ENCODE results near the gene ATOX1. TPM values are rescaled to one million over a fixed set of nuclear protein-coding genes. Genes with fewer than 3 reads are reported as not detected.

ATOX1 gene
- total and polyA plus RNA-seq, 10 of the 15 experiments (the other 5 are each of a cell fraction or from before 2014, with no cell fraction given): 130 to 642 (median 245) TPM

- ChIA-PET SMC1A (ENCODE audit: uncharacterized antibody, unreplicated experiment) (interaction anchor here (1.0 to 6.4 kb wide), 3 partner anchors 12 to 49 kb away, joined by 3 to 103 read pairs (median 7); no protein-coding TSS in a partner anchor), POLR2A (no interaction called here), CTCF (interaction anchor here (0.6 to 9.0 kb wide), 6 partner anchors 8 to 49 kb away, joined by 3 to 88 read pairs (median 4); no protein-coding TSS in a partner anchor), RAD21 (ENCODE audit: unreplicated experiment) (interaction anchor here (1.1 kb wide), 2 partner anchors 14 to 33 kb away, joined by 5 to 7 read pairs; no protein-coding TSS in a partner anchor)
- 98% methylated on average over 2 of the region's 2 CpGs for WGBS (ENCODE audit: insufficient coverage, insufficient replicate concordance, low lambda C conversion rate, missing lambda C conversion rate)
- H3K4me1 ChIP-seq (ENCODE audit: control insufficient read depth, insufficient read depth, low read length): peaks cover 21% of the 10 kb centered on the region
- no peaks in the 10 kb centered on the region for H3K79me2 ChIP-seq (ENCODE audit: control insufficient read depth, insufficient read depth, low read length)
- H3K36me3 ChIP-seq (ENCODE audit: control insufficient read depth in 2 of 2, insufficient read depth in 2 of 2, low read length in 1 of 2): no peaks in the 10 kb centered on the region
- DNase-seq (ENCODE audit: low read depth, low spot score) (no peak), ATAC-seq (no peak), FAIRE-seq (no peak)
- H3K9ac ChIP-seq (ENCODE audit: control insufficient read depth, insufficient read depth, low read length): no peak overlapping the region
- no peaks in the 10 kb centered on the region; the same call in 1 of the 3 replicates for H3K9me3 ChIP-seq (replicated peaks; ENCODE audit: control insufficient read depth, insufficient read depth, low read length)
- no peak overlapping the region for H3K4me2 ChIP-seq (ENCODE audit: control insufficient read depth, insufficient read depth)
- H4K20me1 ChIP-seq (ENCODE audit: control insufficient read depth, insufficient read depth): no peaks in the 10 kb centered on the region
- in situ Hi-C loops (cut with MboI) (no loop called here), intact Hi-C loops (cut with micrococcal nuclease; ENCODE audit: unreplicated experiment) (no loop called here)
- BruUV-seq (replicated peaks): no TSS peak
- H3K27ac ChIP-seq (ENCODE audit: control insufficient read depth, insufficient read depth): no peak overlapping the region
- no peak overlapping the region for H2AFZ ChIP-seq (ENCODE audit: control insufficient read depth, low read depth, low read length)
- no peaks in the 10 kb centered on the region for H3K27me3 ChIP-seq (replicated peaks in 1 of 2; ENCODE audit: control insufficient read depth in 2 of 2, insufficient read depth in 2 of 2, low read length in 1 of 2)
- H3K4me3 ChIP-seq: no peak overlapping the region
- TF ChIP-seq ZZZ3 (IDR thresholded peaks at IDR 0.05; ENCODE audit: control insufficient read depth, insufficient read length, low read depth): no peak
- no peak for TF ChIP-seq HDAC2 (IDR thresholded peaks at IDR 0.05)
- TF ChIP-seq GATAD2B (conservative IDR thresholded peaks at IDR 0.05; ENCODE audit: low read depth): no peak
- TF ChIP-seq ZBTB40 (IDR thresholded peaks at IDR 0.05; ENCODE audit: borderline replicate concordance): no peak
- no peak for TF ChIP-seq PAX5 (IDR thresholded peaks at IDR 0.05; ENCODE audit: borderline replicate concordance, low read depth, low read length)
- TF ChIP-seq MLLT1 (IDR thresholded peaks at IDR 0.05): no peak
- no peak for TF ChIP-seq CEBPZ (IDR thresholded peaks at IDR 0.05; ENCODE audit: low read depth, low read length)
- no peak for TF ChIP-seq SREBF2 (IDR thresholded peaks at IDR 0.05; ENCODE audit: low read length)
- TF ChIP-seq CHD4 (IDR thresholded peaks at IDR 0.05): no peak
- no peak for TF ChIP-seq FOXK2 (IDR thresholded peaks at IDR 0.05)
- no peak for TF ChIP-seq CBX3 (IDR thresholded peaks at IDR 0.05; ENCODE audit: borderline replicate concordance, low read depth)
- TF ChIP-seq NFYA (IDR thresholded peaks at IDR 0.05; ENCODE audit: borderline replicate concordance, low read depth, low read length): no peak
Observed at GRCh38 chr5:151707567-151707966, 50.9 kb downstream of the ATOX1 start.
